Smooth muscle cell (in vitro differentiated cells): ENCODE data around the gene TMEM117. TPM values are rescaled to one million over a fixed set of nuclear protein-coding genes. Genes with fewer than 3 reads are reported as not detected.
A peak's percentile ranks its signal among the peaks of the same experiment; 100 is the strongest.

ENCODE experiments used
- DNase-seq: peaks from one replicate; lab custom pipeline; 2025; ENCODE audit not compliant: unreplicated experiment; lab: John Stamatoyannopoulos, UW
- H2AFZ ChIP-seq: fragments of 200-600 bp; sonication (generic); 2 replicates; pipeline ENCODE4 v1.6.0; 2016; ENCODE audit warnings: antibody characterized with exemption, low read depth, mild to moderate bottlenecking
- H3F3A ChIP-seq: fragments of 200-600 bp; sonication (generic); 2 replicates; pipeline ENCODE4 v1.6.0; 2017; ENCODE audit warnings: antibody characterized with exemption, low read depth
- H3K27ac ChIP-seq: fragments of 200-600 bp; sonication (generic); 2 replicates; pipeline ENCODE4 v1.5.1; 2016; ENCODE audit warnings: low read depth, mild to moderate bottlenecking
- H3K27me3 ChIP-seq: fragments of 200-600 bp; sonication (generic); 2 replicates; pipeline ENCODE4 v1.6.1; 2016; ENCODE audit warnings: low read depth, mild to moderate bottlenecking
- H3K36me3 ChIP-seq: fragments of 200-600 bp; sonication (generic); 2 replicates; pipeline ENCODE4 v1.5.1; 2016; ENCODE audit warnings: low read depth
- H3K4me1 ChIP-seq: fragments of 200-600 bp; sonication (generic); 2 replicates; pipeline ENCODE4 v1.5.1; 2016; ENCODE audit warnings: low read depth
- H3K4me2 ChIP-seq: fragments of 200-600 bp; sonication (generic); 2 replicates; pipeline ENCODE4 v1.6.0; 2016; ENCODE audit warnings: mild to moderate bottlenecking
- H3K4me3 ChIP-seq: fragments of 200-600 bp; sonication (generic); 2 replicates; pipeline ENCODE4 v1.5.1; 2016; ENCODE audit warnings: mild to moderate bottlenecking
- H3K79me2 ChIP-seq: fragments of 200-600 bp; sonication (generic); 2 replicates; pipeline ENCODE4 v1.6.0; 2016; ENCODE audit warnings: low read depth, mild to moderate bottlenecking
- H3K9ac ChIP-seq: fragments of 200-600 bp; sonication (generic); 2 replicates; pipeline ENCODE4 v1.6.0; 2016; ENCODE audit warnings: low read depth
- H3K9me3 ChIP-seq: fragments of 200-600 bp; sonication (generic); replicated peaks from 2 replicates; pipeline ENCODE4 v1.5.1; 2016; ENCODE audit warnings: low read depth
- H4K20me1 ChIP-seq: fragments of 200-600 bp; sonication (generic); 2 replicates; pipeline ENCODE4 v1.6.0; 2016; ENCODE audit warnings: low read depth
- WGBS: methylation state at CpG from one replicate; pipeline ENCODE4 v1.1.7; 2016; ENCODE audit warnings: low lambda C conversion rate; 5-methylcytosine and 5-hydroxymethylcytosine counted together
- polyA plus RNA-seq: library from polyadenylated mRNA; unstranded; fragments of >200 nt; fragmentation: Nextera tagmentation; extraction: Ambion mirVana; gene quantifications from 2 replicates; pipeline ENCODE4 v1.2.1, GENCODE V29; 2016
- total RNA-seq: library from RNA; depleted of rRNA; stranded (reverse); fragments of >200 nt; gene quantifications from 2 replicates; pipeline ENCODE4 v1.2.3, GENCODE V29; 2014
- TF ChIP-seq, protein P1 (sequence below): fragments of 200-600 bp; sonication (generic); IDR thresholded peaks from 2 replicates; pipeline ENCODE4 v1.5.1; 2017; ENCODE audit warnings: borderline replicate concordance, mild to moderate bottlenecking, antibody characterized with exemption; ENCODE audit not compliant: insufficient read depth, poor library complexity, severe bottlenecking

Gene TMEM117
- total RNA-seq = 35.2 and 38.9 TPM in 2 replicates
- 12.9 and 13.0 TPM in 2 replicates for polyA plus RNA-seq

DNA sequence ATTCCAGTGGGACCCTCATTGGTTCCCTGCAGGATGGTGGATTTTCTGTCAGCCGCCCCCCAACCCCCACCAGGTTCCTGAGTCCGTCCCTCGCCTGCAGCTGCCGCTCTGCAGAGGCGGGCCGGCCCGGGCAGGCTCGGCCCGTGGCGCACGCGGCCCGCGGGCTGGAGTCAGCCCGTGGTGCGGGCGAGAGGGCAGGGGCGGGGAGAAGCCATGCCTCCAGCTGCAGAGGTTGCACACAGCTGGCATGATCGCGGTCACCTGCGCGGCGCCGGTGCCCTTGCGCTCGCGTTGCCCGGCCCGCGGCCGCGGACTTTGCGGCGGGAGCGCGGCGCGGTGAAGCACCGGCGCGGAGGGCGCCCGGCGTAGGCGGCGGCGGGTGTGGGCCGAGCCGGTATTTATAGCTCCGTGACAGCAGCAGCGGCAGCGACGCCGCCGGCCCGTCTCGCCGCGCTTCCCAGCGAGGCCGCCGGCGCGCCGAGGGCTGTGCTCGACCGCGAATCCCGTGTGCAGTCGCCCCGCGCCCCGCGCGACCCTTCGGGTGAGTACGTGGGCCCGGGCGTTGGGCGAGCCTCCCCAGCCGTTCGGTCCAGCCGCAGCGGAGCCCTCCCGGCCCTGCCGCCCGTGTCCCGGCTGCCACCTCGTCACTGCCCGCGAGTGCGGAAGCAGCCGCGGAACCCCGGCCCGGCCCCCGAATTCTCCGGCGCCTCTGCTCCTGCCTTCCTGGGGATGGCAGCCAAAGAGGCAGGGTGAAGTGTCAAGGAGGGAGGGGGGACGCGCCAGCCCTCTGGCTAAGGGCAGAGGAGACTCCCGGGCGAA is at the start of gene TMEM117:
Gene TMEM117, plus strand, starts transcription at position 426 of the 819 bp plus-strand sequence.
- peak within 1 kb of the TSS; percentile 93 for H2AFZ ChIP-seq
- DNase-seq = peak; percentile 67
- peaks cover 4% of the 10 kb centered on the region for H3F3A ChIP-seq
- no peaks in the 10 kb centered on the region for H3K36me3 ChIP-seq
- peak within 1 kb of the TSS; percentile 87 for H3K27ac ChIP-seq
- H3K9ac ChIP-seq = peak within 1 kb of the TSS; percentile 92
- H3K4me1 ChIP-seq = no peaks in the 10 kb centered on the region
- peaks cover 28% of the 10 kb centered on the region for H3K79me2 ChIP-seq
- H3K27me3 ChIP-seq = no peaks in the 10 kb centered on the region
- WGBS = under 1% methylated on average over 84 of the region's 103 CpGs
- H3K9me3 ChIP-seq = no peaks in the 10 kb centered on the region
- peak within 1 kb of the TSS; percentile 89 for H3K4me2 ChIP-seq
- TF ChIP-seq, protein P1, sequence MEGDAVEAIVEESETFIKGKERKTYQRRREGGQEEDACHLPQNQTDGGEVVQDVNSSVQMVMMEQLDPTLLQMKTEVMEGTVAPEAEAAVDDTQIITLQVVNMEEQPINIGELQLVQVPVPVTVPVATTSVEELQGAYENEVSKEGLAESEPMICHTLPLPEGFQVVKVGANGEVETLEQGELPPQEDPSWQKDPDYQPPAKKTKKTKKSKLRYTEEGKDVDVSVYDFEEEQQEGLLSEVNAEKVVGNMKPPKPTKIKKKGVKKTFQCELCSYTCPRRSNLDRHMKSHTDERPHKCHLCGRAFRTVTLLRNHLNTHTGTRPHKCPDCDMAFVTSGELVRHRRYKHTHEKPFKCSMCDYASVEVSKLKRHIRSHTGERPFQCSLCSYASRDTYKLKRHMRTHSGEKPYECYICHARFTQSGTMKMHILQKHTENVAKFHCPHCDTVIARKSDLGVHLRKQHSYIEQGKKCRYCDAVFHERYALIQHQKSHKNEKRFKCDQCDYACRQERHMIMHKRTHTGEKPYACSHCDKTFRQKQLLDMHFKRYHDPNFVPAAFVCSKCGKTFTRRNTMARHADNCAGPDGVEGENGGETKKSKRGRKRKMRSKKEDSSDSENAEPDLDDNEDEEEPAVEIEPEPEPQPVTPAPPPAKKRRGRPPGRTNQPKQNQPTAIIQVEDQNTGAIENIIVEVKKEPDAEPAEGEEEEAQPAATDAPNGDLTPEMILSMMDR = no peak
- H4K20me1 ChIP-seq = no peaks in the 10 kb centered on the region
- peak within 1 kb of the TSS; percentile 88 for H3K4me3 ChIP-seq

DNA sequence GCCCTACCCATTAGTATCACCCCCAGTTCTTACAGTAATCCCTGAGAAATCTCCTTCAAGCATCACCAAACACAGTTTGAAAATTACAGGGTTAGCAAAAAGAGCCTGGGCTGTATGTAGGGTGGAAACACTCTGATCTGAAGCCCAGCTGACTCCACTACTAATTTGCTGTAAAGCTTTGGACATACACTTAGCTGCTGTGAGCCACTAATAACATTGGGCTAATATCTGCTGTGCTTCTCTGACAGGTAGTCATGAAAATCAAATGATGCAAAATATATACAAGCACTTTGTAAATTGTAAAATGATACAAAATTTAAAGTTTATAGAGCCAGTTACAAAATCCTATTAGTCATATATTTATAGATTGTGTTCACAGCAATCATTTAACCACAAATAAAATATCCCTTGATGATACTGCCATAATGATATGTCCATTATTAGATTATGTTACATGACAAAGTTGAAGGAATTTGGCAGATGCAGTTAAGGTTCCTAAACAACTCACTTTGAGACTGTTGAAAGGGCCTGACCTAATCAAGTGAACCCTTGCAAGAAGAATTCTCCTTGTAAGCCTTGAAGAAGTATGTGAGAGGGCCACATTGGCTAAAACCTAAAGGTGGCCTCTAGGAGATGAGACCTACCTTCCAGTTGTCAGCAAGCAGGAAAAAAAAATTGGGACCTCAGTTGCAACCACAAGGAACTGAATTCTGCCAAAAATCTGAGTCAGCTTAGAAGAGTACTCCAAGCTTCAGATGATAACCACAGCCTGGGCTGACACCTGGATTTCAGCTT is 48.8 kb upstream of the TMEM117 start:
- TF ChIP-seq, protein P1 = no peak
- DNase-seq = no peak
- Histone ChIP-seq H3K4me1 (no peaks in the 10 kb centered on the region), H2AFZ (no peak overlapping the region), H3K9ac (no peak overlapping the region), H3K9me3 (no peaks in the 10 kb centered on the region), H3K36me3 (peaks cover 6% of the 10 kb centered on the region), H3K4me3 (no peak overlapping the region), H4K20me1 (no peaks in the 10 kb centered on the region), H3K4me2 (no peak overlapping the region), H3F3A (peaks cover 6% of the 10 kb centered on the region), H3K79me2 (no peaks in the 10 kb centered on the region), H3K27me3 (no peaks in the 10 kb centered on the region), H3K27ac (no peak overlapping the region)

DNA sequence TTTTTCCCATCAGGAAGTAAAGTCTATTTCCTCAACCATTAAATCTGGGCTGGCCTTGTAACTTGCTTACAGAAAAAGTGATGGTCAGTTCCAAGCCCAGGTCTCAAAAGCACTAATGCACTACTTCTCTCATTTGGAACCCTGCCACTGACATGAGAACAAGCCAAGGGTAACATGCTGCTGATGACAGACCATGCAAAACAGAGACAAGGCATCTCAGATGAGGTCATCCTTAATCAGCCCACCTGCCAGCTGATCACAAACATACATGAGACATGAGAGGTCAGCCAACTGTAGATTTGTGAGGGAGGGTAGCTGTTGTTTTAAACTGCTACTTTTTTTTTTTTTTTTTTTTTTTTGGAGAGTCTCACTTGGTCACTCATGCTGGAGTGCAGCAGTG is 45.9 kb upstream of the TMEM117 start:
- Histone ChIP-seq H3K4me1 (no peaks in the 10 kb centered on the region), H3K36me3 (peaks cover under 1% of the 10 kb centered on the region), H3K9me3 (no peaks in the 10 kb centered on the region), H3K27ac (no peak overlapping the region), H3K9ac (no peak overlapping the region), H3F3A (peaks cover 6% of the 10 kb centered on the region), H3K27me3 (no peaks in the 10 kb centered on the region), H3K4me3 (no peak overlapping the region), H4K20me1 (no peaks in the 10 kb centered on the region), H3K4me2 (no peak overlapping the region), H2AFZ (no peak overlapping the region), H3K79me2 (no peaks in the 10 kb centered on the region)
- DNase-seq = no peak
- TF ChIP-seq, protein P1 = no peak
